Myometrial cell (primary cell): ENCODE measurements around the gene PPIH. TPM values are rescaled to one million over a fixed set of nuclear protein-coding genes. Genes with fewer than 3 reads are reported as not detected.

Experiments
- total RNA-seq: library from RNA; depleted of rRNA; stranded (reverse); fragments of >200 nt; gene quantifications from 2 replicates; pipeline ENCODE4 v1.2.3, GENCODE V29; 2015

Gene PPIH
- 48.6 and 73.2 TPM in 2 replicates for total RNA-seq

DNA sequence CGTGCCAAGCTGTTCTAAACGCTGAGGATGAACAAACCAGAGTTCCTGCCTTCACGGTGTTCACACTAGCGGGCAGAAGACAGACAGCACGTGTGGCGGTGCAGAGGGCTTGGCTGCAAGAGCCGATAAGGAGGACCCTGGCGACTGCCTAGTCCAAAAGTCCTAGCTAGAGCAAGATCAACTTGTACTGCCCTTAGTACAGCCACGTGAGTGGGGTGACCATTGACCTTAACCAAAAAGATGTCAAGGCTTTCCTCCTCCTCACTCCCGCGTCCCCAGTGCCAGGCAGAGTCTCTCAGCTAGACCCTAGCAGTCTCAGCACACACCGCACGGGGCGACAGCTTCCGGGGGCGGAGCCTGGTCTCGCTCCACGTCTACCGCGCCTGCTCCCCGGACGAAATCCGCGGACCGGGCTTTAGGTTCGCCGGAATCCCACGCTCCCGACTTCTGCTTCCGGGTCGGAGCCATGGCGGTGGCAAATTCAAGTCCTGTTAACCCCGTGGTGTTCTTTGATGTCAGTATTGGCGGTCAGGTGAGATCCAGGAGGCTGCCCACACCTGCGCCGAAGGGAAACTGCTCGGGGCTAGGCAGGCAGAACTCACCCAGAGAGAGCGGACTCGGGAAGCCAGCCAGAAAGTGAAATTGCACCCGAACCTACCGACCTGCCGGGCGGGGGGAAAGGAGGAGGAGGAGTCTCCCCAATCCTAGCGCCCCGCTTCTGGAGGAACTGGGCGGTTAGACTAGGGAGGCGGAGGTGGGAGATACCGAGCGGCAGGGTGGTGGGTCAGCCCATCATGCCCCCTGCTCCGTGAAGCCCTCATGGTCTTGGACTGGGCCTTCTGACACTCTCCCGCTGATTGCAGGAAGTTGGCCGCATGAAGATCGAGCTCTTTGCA is at the start of gene PPIH:
Gene PPIH (plus strand): TSS at position 443 of the 896 bp plus-strand sequence. CDS start 24 bp downstream, at position 467.

DNA sequence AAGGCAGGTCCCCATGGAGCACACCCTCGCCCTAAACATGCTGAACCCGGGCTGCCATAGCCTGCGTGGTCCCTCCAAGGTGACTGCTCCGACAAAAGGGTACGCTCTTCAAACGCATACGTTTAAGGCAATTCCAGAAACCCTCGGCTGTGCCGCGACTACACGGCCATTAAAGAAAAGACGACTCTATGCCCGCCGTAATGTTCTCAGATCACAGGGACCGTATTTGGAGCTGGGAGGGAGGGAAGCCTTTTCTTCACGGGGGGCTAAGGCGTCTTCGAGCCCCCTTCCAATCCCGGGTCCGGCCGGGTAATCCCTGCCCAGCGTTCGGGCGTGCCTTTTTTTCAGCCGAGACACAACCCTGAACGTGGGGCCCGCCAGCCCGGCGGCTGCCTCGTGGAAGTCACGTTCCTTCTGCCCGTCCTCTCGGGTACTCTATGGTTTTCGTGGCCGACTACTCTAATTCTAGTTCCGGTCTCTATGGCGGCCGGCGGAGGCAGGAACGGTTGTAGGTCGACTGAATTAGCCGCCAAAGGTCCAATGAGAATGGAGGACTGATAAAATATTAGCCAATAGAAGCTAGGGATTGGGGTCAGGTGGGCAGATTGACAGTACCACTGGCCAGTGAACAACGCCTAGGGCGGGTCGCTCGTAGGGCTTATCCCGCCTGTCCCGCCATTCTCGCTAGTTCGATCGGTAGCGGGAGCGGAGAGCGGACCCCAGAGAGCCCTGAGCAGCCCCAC is 23.7 kb downstream of the PPIH start, which contains the start of gene YBX1:
Gene YBX1 (plus strand): TSS at position 678 of the 743 bp plus-strand sequence. CDS start 148 bp downstream, outside the sequence.

Other genes starting within 250 kb of the PPIH start
- under 0.01 and 2.1 TPM in 2 replicates for gene ZMYND12, start 202.4 kb upstream of the PPIH start, total RNA-seq
- 69.1 and 80.7 TPM in 2 replicates for gene PPCS, start 201.9 kb upstream of the PPIH start, total RNA-seq
- 0.29 and 0.71 TPM in 2 replicates for gene CCDC30, start 195.1 kb upstream of the PPIH start, total RNA-seq
- gene YBX1, start 24.0 kb downstream of the PPIH start, total RNA-seq = 864 and 952 TPM in 2 replicates
- gene CLDN19, start 81.8 kb downstream of the PPIH start, total RNA-seq = not detected in 2 replicates
- 180 and 215 TPM in 2 replicates for gene P3H1, start 108.6 kb downstream of the PPIH start, total RNA-seq
- gene C1orf50, start 108.8 kb downstream of the PPIH start, total RNA-seq = 2.6 and 3.0 TPM in 2 replicates
- under 0.01 TPM in 1 of 2 replicates, not detected in the other for gene TMEM269, start 126.6 kb downstream of the PPIH start, total RNA-seq
- gene ERMAP, start 158.7 kb downstream of the PPIH start, total RNA-seq = 8.6 and 10.1 TPM in 2 replicates
- 9.7 and 10.7 TPM in 2 replicates for gene SVBP, start 159.0 kb downstream of the PPIH start, total RNA-seq
- 9.8 and 10.3 TPM in 2 replicates for gene ZNF691, start 188.2 kb downstream of the PPIH start, total RNA-seq